ENCODE results near the gene FNIP2.

GRCh38 chr4:158859661-158860060 is 90.8 kb downstream of the FNIP2 start:
- TF ChIP-seq CTCF (IDR thresholded peaks at IDR 0.05), result no peak
- TF ChIP-seq POLR2AphosphoS5 (IDR thresholded peaks at IDR 0.05), result no peak
- no peak for TF ChIP-seq POLR2A (IDR thresholded peaks at IDR 0.05)
